Urinary bladder (tissue), 4 donors: ENCODE results near the gene DELE1. TPM values are rescaled to one million over a fixed set of nuclear protein-coding genes. Genes with fewer than 3 reads are reported as not detected.

Source experiments
- DNase-seq: peaks from one replicate; pipeline ENCODE4 v3.0.0-alpha.2; 2015; ENCODE audit errors: extremely low spot score
- H3K27ac ChIP-seq: one replicate; pipeline ENCODE4 v1.5.1; 2013; ENCODE audit warnings: low read depth, mild to moderate bottlenecking, moderate library complexity
- H3K36me3 ChIP-seq: one replicate; pipeline ENCODE4 v1.6.1; 2013; ENCODE audit warnings: mild to moderate bottlenecking, moderate library complexity; ENCODE audit not compliant: insufficient read depth
- H3K4me1 ChIP-seq: one replicate; pipeline ENCODE4 v1.6.1; 2013; ENCODE audit warnings: mild to moderate bottlenecking, moderate library complexity; ENCODE audit not compliant: insufficient read depth
- H3K4me3 ChIP-seq: one replicate; pipeline ENCODE4 v1.5.1; 2013; ENCODE audit warnings: low read depth, low read length
- WGBS: extraction: QIAGEN DNeasy Blood & Tissue Kit; methylation state at CpG from one replicate; pipeline ENCODE4 v1.1.7; 2013; 5-methylcytosine and 5-hydroxymethylcytosine counted together
- polyA plus RNA-seq: library from polyadenylated mRNA; stranded (reverse); fragments of 200-250 nt; gene quantifications from one replicate; pipeline ENCODE4 v1.2.3, GENCODE V29; 2013
- total RNA-seq: library from RNA; depleted of rRNA; stranded (reverse); fragments of >200 nt; gene quantifications from one replicate; pipeline ENCODE4 v1.2.3, GENCODE V29; 2014
- donor health status: healthy with polysubstance abuse.
- donor health status: healthy.

Gene DELE1
- total and polyA plus RNA-seq, 2 donors, result 50.5 to 55.9 TPM

DNA sequence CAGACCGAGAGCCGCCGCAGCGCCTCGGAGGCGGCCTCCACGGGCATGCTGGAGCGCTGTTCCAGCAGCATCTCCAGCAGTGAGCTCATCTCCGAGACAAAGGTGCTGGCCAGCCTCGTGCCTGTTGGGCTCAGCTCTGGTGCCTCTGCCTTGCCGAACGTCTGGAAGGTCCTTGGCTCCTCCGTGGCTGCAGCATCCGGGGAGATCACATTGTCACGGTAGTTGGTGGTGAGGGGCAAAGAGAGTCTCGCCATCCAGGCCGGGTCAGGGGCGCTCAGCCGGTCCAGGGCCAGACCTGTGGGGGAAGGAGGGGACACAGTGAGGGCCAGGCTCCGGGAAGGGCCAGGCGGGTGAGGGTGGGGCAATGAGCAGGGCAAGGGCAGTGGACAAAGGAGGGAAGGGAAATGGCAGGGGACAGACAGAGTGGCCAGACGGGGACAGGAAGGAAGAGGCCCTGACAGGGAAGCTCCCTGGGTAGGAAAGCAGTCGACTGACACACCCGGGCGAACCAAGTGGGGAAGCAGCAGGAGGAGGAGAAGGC lies 21.9 kb downstream of the DELE1 start:
- 28% methylated on average over 25 of the region's 25 CpGs for WGBS
- H3K4me3 ChIP-seq, result no peak overlapping the region
- H3K36me3 ChIP-seq, result no peaks in the 10 kb centered on the region
- H3K4me1 ChIP-seq, result peaks cover 2% of the 10 kb centered on the region
- DNase-seq, result no peak
- H3K27ac ChIP-seq, result no peak overlapping the region

DNA sequence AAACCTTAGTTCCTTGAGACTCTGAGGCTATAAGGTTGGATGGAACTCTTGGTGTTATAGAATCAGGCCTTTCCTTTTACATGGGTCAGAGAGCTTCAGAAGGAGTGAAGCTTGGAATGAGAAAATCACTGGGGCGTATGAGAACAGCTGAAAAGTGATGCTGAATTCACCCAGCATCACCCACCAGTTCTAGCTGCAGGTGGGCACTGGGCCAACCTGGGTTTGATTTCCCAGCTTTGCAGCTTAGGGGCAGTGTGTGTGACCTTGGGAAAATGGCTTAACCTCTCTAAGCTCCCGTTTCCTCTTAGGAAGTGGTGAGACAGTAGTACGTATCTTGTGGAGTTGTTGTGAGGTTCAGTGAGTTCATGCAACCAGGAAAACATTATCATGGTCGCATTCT lies 23.6 kb downstream of the DELE1 start:
- no peak overlapping the region for H3K4me3 ChIP-seq
- 79% methylated on average over 4 of the region's 4 CpGs for WGBS
- DNase-seq, result no peak
- no peaks in the 10 kb centered on the region for H3K36me3 ChIP-seq
- H3K27ac ChIP-seq, result no peak overlapping the region
- no peaks in the 10 kb centered on the region for H3K4me1 ChIP-seq

DNA sequence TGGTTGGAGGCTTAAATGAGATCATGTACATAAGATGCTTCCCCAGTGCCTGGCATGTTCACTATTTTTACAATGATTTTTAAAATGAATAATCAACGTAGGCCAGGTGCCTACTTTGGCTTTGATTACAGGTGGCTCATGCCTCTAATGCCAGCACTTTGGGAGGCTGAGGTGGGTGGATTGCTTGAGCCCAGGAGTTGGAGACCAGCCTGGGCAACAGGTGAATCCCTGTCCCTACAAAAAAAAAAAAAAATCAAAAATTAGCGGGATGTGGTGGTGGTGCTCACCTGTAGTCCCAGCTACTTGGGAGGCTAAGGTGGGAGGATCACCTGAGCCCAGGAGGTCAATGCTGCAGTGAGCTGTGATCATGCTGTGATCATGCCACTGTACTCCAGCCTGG lies 25.1 kb downstream of the DELE1 start:
- Histone ChIP-seq H3K4me1 (no peaks in the 10 kb centered on the region), H3K27ac (no peak overlapping the region), H3K36me3 (no peaks in the 10 kb centered on the region), H3K4me3 (no peak overlapping the region)
- 85% methylated on average over 2 of the region's 2 CpGs for WGBS
- no peak for DNase-seq

DNA sequence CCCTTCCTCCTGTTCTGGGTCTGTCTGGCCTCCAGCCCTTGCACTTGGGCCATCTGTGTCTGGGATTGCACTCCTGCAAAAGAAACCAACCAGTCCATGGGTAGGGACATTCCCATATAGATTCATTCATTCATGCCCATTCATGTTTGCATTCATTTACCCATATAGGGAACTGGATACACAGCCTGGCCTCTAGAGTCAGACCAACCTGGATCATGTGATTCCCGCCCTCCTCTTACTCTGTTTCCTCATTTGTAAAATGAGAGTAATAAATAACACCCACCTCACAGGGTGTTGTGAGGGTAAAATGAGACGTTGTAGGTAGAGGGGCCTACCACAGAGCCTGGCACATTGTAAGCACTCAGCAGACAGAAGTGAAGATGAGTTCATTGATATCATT lies 25.8 kb downstream of the DELE1 start:
- WGBS, result 81% methylated on average over 2 of the region's 2 CpGs
- DNase-seq, result no peak
- no peaks in the 10 kb centered on the region for H3K4me1 ChIP-seq
- H3K4me3 ChIP-seq, result no peak overlapping the region
- no peaks in the 10 kb centered on the region for H3K36me3 ChIP-seq
- no peak overlapping the region for H3K27ac ChIP-seq

DNA sequence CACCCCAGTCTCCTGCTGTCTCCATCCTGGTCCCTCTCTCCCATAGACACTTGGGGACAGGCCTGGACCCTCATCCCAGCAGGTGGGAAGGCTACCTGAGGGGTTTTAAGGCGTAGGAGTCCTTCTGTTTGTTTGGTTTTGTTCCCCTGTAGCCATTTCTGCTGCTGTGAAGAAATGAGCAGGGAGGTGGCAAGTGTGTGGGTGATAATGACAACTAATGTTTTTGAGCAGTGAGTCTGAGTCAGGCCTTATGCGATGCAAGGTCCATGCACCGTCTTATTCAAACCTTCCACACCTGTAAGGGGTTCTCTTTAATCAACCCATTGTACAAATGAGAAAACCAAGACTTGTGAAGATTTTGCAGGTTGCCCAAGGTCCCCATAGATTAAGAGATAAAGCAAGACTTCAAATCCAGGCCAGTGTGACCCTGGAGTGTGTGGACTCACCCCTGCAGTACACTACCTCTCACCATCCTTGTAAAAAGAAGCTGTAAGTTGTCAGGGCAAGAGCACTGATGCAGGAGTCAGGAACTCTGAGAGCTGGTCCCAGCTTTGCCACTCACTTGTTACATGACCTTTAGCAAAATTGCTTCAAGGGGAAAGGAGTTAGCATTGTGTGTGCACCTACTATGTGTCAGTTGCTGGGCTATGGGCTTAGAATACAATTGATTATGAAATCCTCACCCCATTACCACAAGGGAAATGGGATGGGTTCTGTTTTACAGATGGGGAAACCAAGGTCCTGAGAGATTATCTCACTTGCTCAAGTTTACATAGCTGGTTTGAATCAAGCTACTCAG lies 26.7 kb downstream of the DELE1 start:
- 93% methylated on average over 3 of the region's 3 CpGs for WGBS
- no peak for DNase-seq
- H3K36me3 ChIP-seq, result no peaks in the 10 kb centered on the region
- H3K4me1 ChIP-seq, result no peaks in the 10 kb centered on the region
- no peak overlapping the region for H3K4me3 ChIP-seq
- no peak overlapping the region for H3K27ac ChIP-seq

DNA sequence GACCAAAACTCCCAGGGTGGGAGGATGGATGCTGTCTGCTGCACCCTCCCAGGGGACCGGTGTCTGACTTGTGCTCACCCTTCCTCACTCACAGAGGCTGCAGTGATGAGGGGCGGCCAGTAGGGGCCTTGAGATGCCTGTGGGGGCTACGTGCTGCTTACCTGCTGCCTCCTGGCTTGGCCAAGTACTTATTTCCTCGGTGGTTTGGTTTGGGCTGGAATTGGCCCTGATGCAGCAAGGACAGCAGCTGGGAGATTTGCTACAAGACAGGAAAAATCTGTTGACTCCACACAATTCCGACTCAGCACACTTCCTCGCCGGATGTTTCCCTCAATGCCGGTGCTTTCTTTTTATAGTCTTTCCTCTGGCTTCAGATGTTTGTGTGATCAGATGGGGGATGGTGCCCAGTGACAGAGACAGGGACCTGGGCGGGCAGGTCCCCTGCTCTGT lies 27.7 kb downstream of the DELE1 start:
- no peaks in the 10 kb centered on the region for H3K36me3 ChIP-seq
- no peak overlapping the region for H3K27ac ChIP-seq
- no peak for DNase-seq
- no peaks in the 10 kb centered on the region for H3K4me1 ChIP-seq
- H3K4me3 ChIP-seq, result no peak overlapping the region
- 30% methylated on average over 9 of the region's 9 CpGs for WGBS

DNA sequence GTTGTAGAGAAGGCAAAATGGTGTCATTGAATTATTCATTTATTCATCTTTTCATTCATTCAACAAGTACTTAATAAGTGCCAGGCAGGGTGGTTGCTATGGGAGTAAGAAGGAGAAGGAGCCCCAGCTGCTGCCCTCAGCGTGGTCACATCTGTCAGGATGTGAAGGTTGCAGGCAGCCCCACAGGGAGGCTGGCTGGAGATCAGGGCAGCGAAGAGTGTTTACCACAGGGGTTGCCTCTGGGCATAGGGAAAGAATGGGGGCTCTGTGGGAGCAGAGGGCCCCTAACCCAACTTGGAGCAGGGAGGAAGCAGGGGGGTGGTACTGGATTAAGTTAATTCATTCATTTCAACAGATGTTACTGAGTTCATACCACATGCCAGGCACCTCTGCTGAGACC lies 28.3 kb downstream of the DELE1 start:
- 69% methylated on average over 2 of the region's 2 CpGs for WGBS
- Histone ChIP-seq H3K27ac (no peak overlapping the region), H3K4me3 (no peak overlapping the region), H3K36me3 (no peaks in the 10 kb centered on the region), H3K4me1 (no peaks in the 10 kb centered on the region)
- DNase-seq, result no peak

DNA sequence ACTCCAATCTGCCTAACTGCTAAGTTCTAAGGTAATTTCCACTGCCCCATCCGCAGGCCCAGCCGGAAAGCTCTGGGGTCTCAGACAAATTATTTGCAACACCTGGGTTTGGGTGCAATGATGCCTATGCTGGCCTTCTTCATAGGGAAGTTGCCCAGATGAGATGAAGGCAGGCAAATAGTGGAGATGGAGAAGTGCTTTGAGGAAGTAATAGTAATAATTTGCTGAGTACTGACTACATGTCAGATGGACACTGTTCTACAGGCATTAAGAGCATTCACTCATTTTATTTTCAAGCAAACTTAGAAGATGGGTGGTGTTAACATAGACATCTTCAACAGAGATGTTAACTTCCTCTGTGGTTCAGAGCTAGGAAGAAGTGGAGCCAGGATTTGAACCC lies 30.5 kb downstream of the DELE1 start:
- DNase-seq, result no peak
- H3K4me3 ChIP-seq, result no peak overlapping the region
- no peak overlapping the region for H3K27ac ChIP-seq
- no peaks in the 10 kb centered on the region for H3K36me3 ChIP-seq
- H3K4me1 ChIP-seq, result no peaks in the 10 kb centered on the region
- 86% methylated on average over 2 of the region's 2 CpGs for WGBS

DNA sequence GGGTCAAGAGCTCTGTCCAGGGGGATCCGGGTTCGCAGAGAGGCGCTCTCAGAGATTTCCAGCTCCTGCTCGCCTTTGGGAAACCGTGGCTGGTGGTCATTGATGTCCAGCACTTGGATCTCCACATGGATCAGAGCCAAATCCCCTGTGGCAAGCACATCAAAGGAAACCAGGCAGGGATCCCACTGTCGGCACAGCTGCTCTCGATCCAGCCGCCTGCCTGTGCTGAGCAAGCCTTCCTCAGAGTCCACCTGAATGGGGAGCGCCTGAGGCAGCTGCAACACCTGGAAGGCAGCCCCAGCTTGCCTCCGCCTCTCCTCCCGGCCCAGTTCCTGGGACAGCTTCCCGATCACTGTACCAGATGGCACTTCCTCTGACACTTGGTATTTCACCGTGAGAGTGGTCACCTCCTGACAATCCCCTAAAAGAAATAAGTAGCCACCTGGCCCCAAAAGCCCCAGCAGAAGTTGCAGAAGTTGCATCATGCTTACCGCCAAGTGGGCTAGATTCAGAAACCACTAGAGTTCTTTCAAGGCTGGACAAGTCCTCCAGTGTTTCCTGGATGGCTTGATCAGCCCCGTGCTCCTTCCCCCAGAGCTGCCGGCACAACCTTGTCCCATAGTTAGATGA lies 33.8 kb downstream of the DELE1 start:
- no peak for DNase-seq
- no peak overlapping the region for H3K27ac ChIP-seq
- no peaks in the 10 kb centered on the region for H3K4me1 ChIP-seq
- H3K36me3 ChIP-seq, result no peaks in the 10 kb centered on the region
- WGBS, result 61% methylated on average over 16 of the region's 16 CpGs
- H3K4me3 ChIP-seq, result no peak overlapping the region

DNA sequence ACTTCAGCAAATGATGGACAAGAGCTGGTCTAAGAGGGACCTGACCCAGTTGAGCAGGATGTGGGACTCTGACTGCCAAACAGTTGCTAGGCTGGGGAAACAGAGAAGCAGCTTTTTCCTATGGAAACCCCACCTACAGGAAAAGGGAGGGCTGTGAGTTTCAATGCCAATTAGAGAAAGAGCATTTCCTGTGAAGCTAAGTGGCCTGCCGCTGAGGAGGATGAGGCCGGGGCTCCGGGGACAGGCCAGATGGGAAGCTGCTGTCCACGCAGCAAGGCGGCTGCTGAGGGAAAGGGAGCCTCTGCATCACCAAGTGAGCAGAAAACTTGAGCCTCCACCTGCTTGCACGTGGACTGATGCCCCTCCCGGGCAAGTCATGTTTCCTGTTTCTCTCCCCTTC lies 34.4 kb downstream of the DELE1 start, which contains the start of gene PCDH12:
Gene PCDH12, minus strand, starts transcription at position 90 of the 400 bp plus-strand sequence. CDS start 351 bp downstream, outside the sequence.
- Histone ChIP-seq H3K36me3 (no peaks in the 10 kb centered on the region), H3K27ac (no peak within 1 kb of the TSS), H3K4me1 (no peaks in the 10 kb centered on the region), H3K4me3 (no peak within 1 kb of the TSS)
- WGBS, result 24% methylated on average over 7 of the region's 7 CpGs
- peak; percentile 56 for DNase-seq

DNA sequence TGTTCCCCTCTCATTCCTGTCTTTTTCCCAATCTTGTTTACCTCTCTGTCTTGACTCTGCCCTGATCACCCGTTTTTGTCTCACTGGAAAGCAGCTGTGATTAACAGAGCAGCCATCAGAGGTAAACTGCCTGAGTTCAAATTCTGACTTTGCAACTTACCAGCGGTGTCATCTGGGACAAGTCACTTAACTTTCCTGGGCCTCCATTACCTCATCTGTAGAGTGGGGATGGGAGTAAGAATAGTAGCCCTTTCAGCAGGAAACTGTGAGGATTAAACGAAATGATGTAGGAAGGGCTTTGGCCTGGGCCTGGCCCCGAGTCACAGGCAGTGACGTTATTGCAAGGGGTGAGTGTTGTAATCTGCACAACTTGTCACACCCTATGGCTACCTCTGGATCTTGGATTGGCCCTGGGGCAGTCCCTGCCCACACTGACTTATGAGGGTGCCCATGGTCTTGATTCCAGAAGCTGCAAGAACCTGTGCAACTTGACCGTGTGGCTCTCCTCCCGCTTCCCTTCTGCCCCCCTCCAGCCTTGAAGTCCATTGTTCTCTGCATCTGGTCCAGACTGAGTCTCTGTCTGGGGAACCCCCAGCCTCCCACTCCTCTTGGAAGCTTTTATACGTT lies 35.0 kb downstream of the DELE1 start:
- 61% methylated on average over 8 of the region's 8 CpGs for WGBS
- Histone ChIP-seq H3K4me1 (no peaks in the 10 kb centered on the region), H3K27ac (no peak overlapping the region), H3K4me3 (no peak overlapping the region), H3K36me3 (no peaks in the 10 kb centered on the region)
- DNase-seq, result no peak

DNA sequence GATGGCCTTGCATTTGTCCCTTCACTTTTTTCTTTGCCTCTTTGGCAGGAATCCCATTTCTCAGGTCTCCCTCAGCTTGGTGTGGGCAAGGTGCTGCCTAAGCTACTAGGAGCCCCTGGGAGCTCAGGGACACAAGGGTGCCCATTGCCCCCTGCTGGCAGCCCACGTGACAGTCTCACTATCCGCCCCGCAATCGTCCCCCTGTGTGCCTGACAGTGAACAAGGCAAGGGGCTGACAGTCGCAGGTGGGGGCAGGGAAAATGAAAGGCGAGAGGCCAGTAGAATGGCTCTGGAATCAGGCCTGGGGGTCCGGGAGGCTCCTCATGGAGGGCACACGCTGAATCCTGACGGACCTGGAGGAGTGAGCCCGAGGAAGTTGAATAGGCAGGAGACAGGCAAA lies 36.3 kb downstream of the DELE1 start:
- WGBS, result 62% methylated on average over 10 of the region's 10 CpGs
- no peak for DNase-seq
- H3K4me3 ChIP-seq, result no peak overlapping the region
- no peak overlapping the region for H3K27ac ChIP-seq
- H3K4me1 ChIP-seq, result no peaks in the 10 kb centered on the region
- H3K36me3 ChIP-seq, result no peaks in the 10 kb centered on the region

DNA sequence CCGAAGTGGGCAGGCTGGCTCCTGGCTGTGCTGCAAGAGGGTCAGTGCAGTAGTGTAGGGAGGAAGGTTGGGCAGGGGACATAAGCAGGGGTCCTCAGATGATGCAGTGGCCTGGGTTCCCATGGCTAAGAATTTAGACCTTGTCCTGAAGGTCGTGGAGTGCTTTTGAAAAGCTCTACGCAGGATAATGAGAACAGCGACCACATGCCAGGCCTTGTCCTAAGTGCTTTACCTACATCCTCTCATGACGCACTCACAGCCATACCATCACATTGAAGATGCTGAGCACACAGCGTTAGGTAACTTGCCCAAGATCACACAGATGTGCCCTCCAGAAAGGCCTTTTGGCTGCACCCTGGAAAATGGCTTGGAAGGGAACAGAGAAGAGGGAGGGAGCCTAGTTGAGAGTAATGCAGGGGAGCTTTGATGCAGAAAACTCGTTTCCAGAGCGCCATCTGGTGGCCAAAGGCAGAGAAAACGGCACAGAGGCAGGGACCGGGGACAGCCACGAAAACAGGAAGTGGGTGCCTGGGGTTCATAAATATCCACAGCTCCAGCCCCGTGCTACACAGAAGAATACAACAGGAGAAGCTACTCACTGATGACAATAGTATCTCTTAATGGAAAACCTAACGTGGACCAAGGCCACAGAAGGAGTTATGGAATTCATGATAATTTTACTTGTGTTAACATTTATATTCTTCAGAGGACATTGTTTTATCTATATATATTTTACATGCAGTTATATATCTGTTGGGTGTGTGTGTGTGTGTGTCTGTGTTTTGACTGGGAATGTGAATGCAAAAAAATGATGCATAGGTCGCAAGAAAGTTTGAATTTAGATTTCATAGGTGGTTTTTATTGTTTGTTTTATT lies 37.0 kb downstream of the DELE1 start:
- H3K4me3 ChIP-seq, result no peak overlapping the region
- DNase-seq, result peak; percentile 88
- no peaks in the 10 kb centered on the region for H3K4me1 ChIP-seq
- no peaks in the 10 kb centered on the region for H3K36me3 ChIP-seq
- H3K27ac ChIP-seq, result no peak overlapping the region
- 30% methylated on average over 14 of the region's 14 CpGs for WGBS
